Hepatocyte (in vitro differentiated cells): ENCODE data around the gene CD58. TPM values are rescaled to one million over a fixed set of nuclear protein-coding genes. Genes with fewer than 3 reads are reported as not detected.

ENCODE experiments used
- DNase-seq: peaks from one replicate; pipeline ENCODE4 v3.0.0-alpha.2; 2016; ENCODE audit warnings: low spot score
- H2AFZ ChIP-seq: fragments of 200-600 bp; sonication (generic); 2 replicates; pipeline ENCODE4 v1.6.0; 2016; ENCODE audit warnings: antibody characterized with exemption, mild to moderate bottlenecking
- H3K27ac ChIP-seq: fragments of 200-600 bp; sonication (generic); 2 replicates; pipeline ENCODE4 v1.5.1; 2016; ENCODE audit warnings: mild to moderate bottlenecking
- H3K27me3 ChIP-seq: fragments of 200-600 bp; sonication (generic); 2 replicates; pipeline ENCODE4 v1.6.1; 2016
- H3K36me3 ChIP-seq: fragments of 200-600 bp; sonication (generic); replicated peaks from 2 replicates; pipeline ENCODE4 v1.5.1; 2016; ENCODE audit warnings: low read depth; ENCODE audit not compliant: insufficient read depth
- H3K4me1 ChIP-seq: fragments of 200-600 bp; sonication (generic); 2 replicates; pipeline ENCODE4 v1.5.1; 2016; ENCODE audit warnings: mild to moderate bottlenecking, moderate library complexity; ENCODE audit not compliant: insufficient read depth
- H3K4me2 ChIP-seq: fragments of 200-600 bp; sonication (generic); 2 replicates; pipeline ENCODE4 v1.6.0; 2016
- H3K4me3 ChIP-seq: fragments of 200-600 bp; sonication (generic); 2 replicates; pipeline ENCODE4 v1.5.1; 2016; ENCODE audit warnings: mild to moderate bottlenecking
- H3K79me2 ChIP-seq: fragments of 200-600 bp; sonication (generic); 2 replicates; pipeline ENCODE4 v1.6.0; 2017; ENCODE audit warnings: mild to moderate bottlenecking
- H3K9me2 ChIP-seq: fragments of 200-600 bp; sonication (generic); replicated peaks from 2 replicates; pipeline ENCODE4 v1.6.0; 2017; ENCODE audit warnings: mild to moderate bottlenecking; ENCODE audit not compliant: insufficient read depth
- H3K9me3 ChIP-seq: fragments of 200-600 bp; sonication (generic); 2 replicates; pipeline ENCODE4 v1.5.1; 2016; ENCODE audit warnings: low read depth, mild to moderate bottlenecking
- H4K20me1 ChIP-seq: fragments of 200-600 bp; sonication (generic); 2 replicates; pipeline ENCODE4 v1.6.0; 2016; ENCODE audit warnings: mild to moderate bottlenecking; ENCODE audit not compliant: insufficient read depth, poor library complexity, severe bottlenecking
- EZH2 ChIP-seq: fragments of 200-600 bp; sonication (generic); IDR thresholded peaks from 2 replicates; pipeline ENCODE4 v1.6.1; 2016; ENCODE audit warnings: antibody characterized with exemption, mild to moderate bottlenecking, borderline replicate concordance
- EZH2phosphoT487 ChIP-seq: fragments of 200-600 bp; sonication (generic); IDR thresholded peaks from one replicate; pipeline ENCODE4 v1.6.1; 2018; ENCODE audit warnings: antibody characterized with exemption, mild to moderate bottlenecking, low read depth, moderate library complexity; ENCODE audit not compliant: unreplicated experiment, severe bottlenecking
- WGBS: methylation state at CpG from one replicate; pipeline ENCODE4 v1.1.6; 2016; ENCODE audit warnings: low lambda C conversion rate; ENCODE audit errors: missing lambda C conversion rate; 5-methylcytosine and 5-hydroxymethylcytosine counted together
- polyA plus RNA-seq: library from polyadenylated mRNA; unstranded; fragments of >200 nt; fragmentation: Nextera tagmentation; extraction: Ambion mirVana; gene quantifications from 2 replicates; pipeline ENCODE4 v1.2.1, GENCODE V29; 2016
- total RNA-seq: library from RNA; depleted of rRNA; stranded (reverse); fragments of >200 nt; gene quantifications from 2 replicates; pipeline ENCODE4 v1.2.3, GENCODE V29; 2014
- TF ChIP-seq, protein P1 (sequence below): fragments of 200-600 bp; sonication (generic); IDR thresholded peaks from 2 replicates; pipeline ENCODE4 v1.5.1; 2016; ENCODE audit warnings: antibody characterized with exemption, mild to moderate bottlenecking; ENCODE audit not compliant: poor library complexity

The CD58 gene
- total and polyA plus RNA-seq, 2 experiments from 2014 or later, result 14.4 to 26.9 TPM

DNA sequence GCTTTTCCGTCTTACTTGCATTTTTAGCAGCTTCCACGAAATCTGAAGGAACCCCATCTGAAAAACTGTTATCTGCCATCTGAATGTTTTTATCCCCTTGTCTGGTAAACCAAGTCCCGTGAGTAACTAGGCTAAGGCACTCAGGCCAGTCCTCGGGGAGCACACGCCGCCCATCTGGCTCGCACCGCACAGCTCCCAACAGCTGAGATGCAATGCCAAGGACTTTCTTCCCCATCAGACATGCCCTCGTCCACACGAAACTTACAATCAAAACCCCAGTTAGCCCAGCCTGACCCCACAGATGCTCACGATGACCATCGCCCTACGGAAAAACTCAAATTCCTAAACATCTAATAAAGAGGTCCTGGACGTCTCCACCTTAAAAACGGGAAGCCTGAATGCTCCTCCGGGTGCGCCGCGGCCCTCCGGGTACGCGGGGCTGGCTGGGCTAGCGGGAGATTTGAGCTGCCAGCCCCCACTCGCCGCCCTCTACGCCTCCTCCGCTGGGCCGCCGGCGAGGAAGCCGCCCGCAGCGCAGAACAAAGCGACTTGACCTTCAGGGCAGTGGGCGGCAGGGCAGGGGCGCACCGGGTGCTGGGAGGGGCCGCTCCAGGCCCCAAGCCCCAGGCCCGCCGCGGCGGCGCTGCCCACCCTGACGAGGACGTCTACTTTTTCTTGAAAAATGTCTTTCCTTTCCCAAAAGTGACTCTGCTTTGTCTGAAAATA is 36.6 kb downstream of the CD58 start:
- Histone ChIP-seq H3K4me2 (no peak overlapping the region), H3K79me2 (no peaks in the 10 kb centered on the region), H3K4me1 (no peaks in the 10 kb centered on the region), H3K9me3 (no peaks in the 10 kb centered on the region), H3K4me3 (no peak overlapping the region), H3K27me3 (no peaks in the 10 kb centered on the region), H3K9me2 (no peaks in the 10 kb centered on the region), H2AFZ (no peak overlapping the region), H4K20me1 (no peaks in the 10 kb centered on the region), H3K27ac (no peak overlapping the region), H3K36me3 (no peaks in the 10 kb centered on the region)
- 98% methylated on average over 45 of the region's 45 CpGs for WGBS
- TF ChIP-seq EZH2 (no peak), EZH2phosphoT487 (no peak)
- TF ChIP-seq, protein P1, sequence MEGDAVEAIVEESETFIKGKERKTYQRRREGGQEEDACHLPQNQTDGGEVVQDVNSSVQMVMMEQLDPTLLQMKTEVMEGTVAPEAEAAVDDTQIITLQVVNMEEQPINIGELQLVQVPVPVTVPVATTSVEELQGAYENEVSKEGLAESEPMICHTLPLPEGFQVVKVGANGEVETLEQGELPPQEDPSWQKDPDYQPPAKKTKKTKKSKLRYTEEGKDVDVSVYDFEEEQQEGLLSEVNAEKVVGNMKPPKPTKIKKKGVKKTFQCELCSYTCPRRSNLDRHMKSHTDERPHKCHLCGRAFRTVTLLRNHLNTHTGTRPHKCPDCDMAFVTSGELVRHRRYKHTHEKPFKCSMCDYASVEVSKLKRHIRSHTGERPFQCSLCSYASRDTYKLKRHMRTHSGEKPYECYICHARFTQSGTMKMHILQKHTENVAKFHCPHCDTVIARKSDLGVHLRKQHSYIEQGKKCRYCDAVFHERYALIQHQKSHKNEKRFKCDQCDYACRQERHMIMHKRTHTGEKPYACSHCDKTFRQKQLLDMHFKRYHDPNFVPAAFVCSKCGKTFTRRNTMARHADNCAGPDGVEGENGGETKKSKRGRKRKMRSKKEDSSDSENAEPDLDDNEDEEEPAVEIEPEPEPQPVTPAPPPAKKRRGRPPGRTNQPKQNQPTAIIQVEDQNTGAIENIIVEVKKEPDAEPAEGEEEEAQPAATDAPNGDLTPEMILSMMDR, result no peak
- no peak for DNase-seq

DNA sequence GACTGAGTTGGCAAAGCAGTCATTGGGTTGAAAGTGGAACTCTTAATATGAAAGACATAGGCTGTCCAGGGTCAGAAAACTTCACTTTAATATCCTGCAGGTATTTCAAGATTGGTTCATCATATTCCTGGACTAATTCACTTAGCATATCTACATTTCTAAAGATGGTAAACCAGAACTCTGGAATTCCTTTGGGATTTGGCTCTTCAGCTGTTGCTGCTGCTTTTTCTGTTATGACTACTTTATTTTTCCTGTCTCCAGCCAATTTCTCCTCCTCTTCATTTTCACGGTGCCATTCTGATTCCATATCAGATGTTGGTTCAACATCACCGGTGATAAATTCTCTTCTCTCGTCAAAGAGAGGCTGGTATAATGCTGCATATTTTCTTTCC is 37.4 kb downstream of the CD58 start:
- no peak for DNase-seq
- WGBS, result 97% methylated on average over 3 of the region's 3 CpGs
- H3K36me3 ChIP-seq, result no peaks in the 10 kb centered on the region
- H3K27me3 ChIP-seq, result no peaks in the 10 kb centered on the region
- no peak overlapping the region for H3K4me2 ChIP-seq
- no peaks in the 10 kb centered on the region for H4K20me1 ChIP-seq
- no peak for TF ChIP-seq EZH2
- TF ChIP-seq EZH2phosphoT487, result no peak
- TF ChIP-seq, protein P1, result no peak
- H3K27ac ChIP-seq, result no peak overlapping the region
- H2AFZ ChIP-seq, result no peak overlapping the region
- H3K9me3 ChIP-seq, result no peaks in the 10 kb centered on the region
- H3K4me3 ChIP-seq, result no peak overlapping the region
- no peaks in the 10 kb centered on the region for H3K4me1 ChIP-seq
- no peaks in the 10 kb centered on the region for H3K9me2 ChIP-seq
- no peaks in the 10 kb centered on the region for H3K79me2 ChIP-seq

- no peak for DNase-seq
Observed at GRCh38 chr1:116532671-116533428, 38.0 kb downstream of the CD58 start.

More at GRCh38 chr1:116532671-116533428, 38.0 kb downstream of the CD58 start:
- TF ChIP-seq, protein P1, result no peak
- TF ChIP-seq EZH2 (no peak), EZH2phosphoT487 (no peak)
- H3K4me3 ChIP-seq, result no peak overlapping the region
- H4K20me1 ChIP-seq, result no peaks in the 10 kb centered on the region
- no peaks in the 10 kb centered on the region for H3K9me3 ChIP-seq
- no peaks in the 10 kb centered on the region for H3K4me1 ChIP-seq
- H3K36me3 ChIP-seq, result no peaks in the 10 kb centered on the region
- 97% methylated on average over 23 of the region's 23 CpGs for WGBS
- H3K9me2 ChIP-seq, result no peaks in the 10 kb centered on the region
- no peak overlapping the region for H2AFZ ChIP-seq
- no peak overlapping the region for H3K27ac ChIP-seq
- H3K79me2 ChIP-seq, result no peaks in the 10 kb centered on the region
- H3K4me2 ChIP-seq, result no peak overlapping the region
- H3K27me3 ChIP-seq, result no peaks in the 10 kb centered on the region
